ENCODE data around the gene TESK2.

Gene TESK2

DNA sequence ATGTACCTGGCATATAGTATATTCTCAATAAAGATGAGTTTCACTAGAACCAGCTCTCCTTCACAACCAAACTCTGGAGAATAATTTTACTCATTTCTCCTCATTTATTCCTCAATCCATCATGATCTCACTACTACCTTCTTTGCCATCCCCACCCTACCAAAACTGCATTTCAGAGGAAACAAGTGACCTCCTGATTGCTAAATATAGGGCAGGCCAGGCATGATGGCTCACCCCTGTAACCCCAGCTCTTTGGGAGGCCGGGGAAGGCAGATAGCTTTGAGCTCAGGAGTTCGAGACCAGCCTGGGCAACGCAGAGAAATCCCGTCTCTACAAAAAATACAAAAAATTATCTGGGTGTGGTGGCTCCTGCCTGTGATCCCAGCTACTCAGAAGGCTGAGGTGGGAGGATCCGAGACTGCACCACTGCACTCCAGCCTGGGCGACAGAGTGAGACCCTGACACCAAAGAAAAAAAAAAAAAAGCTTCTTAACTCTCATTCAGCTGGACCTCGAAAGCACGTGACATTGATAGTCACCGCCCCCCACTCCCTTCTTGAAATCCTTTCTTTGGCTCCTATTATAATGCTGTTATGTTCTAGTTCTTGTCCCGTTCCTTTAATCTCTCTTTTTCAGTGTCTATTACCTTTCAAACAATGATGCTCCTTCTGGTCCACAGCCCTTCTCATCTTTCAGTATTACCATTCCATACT lies 2.1 kb downstream of the TESK2 start:
- no peak overlapping the region for H4K91ac ChIP-seq (ENCODE audit: low read depth, low read length, poor library complexity)
- H3K14ac ChIP-seq (ENCODE audit: low read length), result no peak overlapping the region
- H2AK5ac ChIP-seq (ENCODE audit: low read depth, low read length), result no peak overlapping the region
- no peak overlapping the region for H2AFZ ChIP-seq (ENCODE audit: low read length)
- WGBS, 2 donors (ENCODE audit: extremely low coverage in 2 of 2, insufficient read length in 2 of 2, insufficient replicate concordance in 1 of 2), result no CpG with 5 or more reads among the region's 10 CpGs
- H3K4me2 ChIP-seq (ENCODE audit: insufficient read depth, low read length, poor library complexity, severe bottlenecking), result no peak overlapping the region
- H2BK5ac ChIP-seq (ENCODE audit: low read length), result no peak overlapping the region
- no peak overlapping the region for H3K9ac ChIP-seq (ENCODE audit: low read depth, low read length, poor library complexity)
- no peak overlapping the region for H4K8ac ChIP-seq (ENCODE audit: low read depth, low read length)
- H3K36me3 ChIP-seq (replicated peaks in 1 of 2; ENCODE audit: control insufficient read depth in 2 of 2, insufficient read depth in 2 of 2, low read length in 2 of 2), result no peaks in the 10 kb centered on the region
- no peak overlapping the region for H2BK12ac ChIP-seq (ENCODE audit: low read length)
- no peak overlapping the region for H3K23ac ChIP-seq (ENCODE audit: low read depth, low read length, poor library complexity)
- no peak overlapping the region for H2BK120ac ChIP-seq (ENCODE audit: low read depth, low read length)
- H3K9me3 ChIP-seq (replicated peaks in 1 of 2; ENCODE audit: control insufficient read depth in 2 of 2, insufficient read depth in 1 of 2, low read depth in 1 of 2, low read length in 2 of 2), result no peaks in the 10 kb centered on the region
- DNase-seq (ENCODE audit: low spot score), result no peak
- H3K18ac ChIP-seq (ENCODE audit: low read length), result no peak overlapping the region
- no peak overlapping the region for H3K4ac ChIP-seq (ENCODE audit: low read length)
- H3K4me3 ChIP-seq (ENCODE audit: low read length in 2 of 2), result no peak overlapping the region
- H2BK15ac ChIP-seq (ENCODE audit: low read length), result no peak overlapping the region
- peaks cover 0 to 7% of the 10 kb centered on the region in 2 donors for H3K4me1 ChIP-seq (ENCODE audit: control insufficient read depth in 2 of 2, insufficient read depth in 1 of 2, low read depth in 1 of 2, low read length in 2 of 2)
- peaks cover 0 to 50% (median 11%) of the 10 kb centered on the region in 3 experiments for H3K27me3 ChIP-seq (ENCODE audit: control insufficient read depth in 3 of 3, insufficient read depth in 3 of 3, low read depth in 1 of 3, low read length in 3 of 3)
- H3K27ac ChIP-seq (replicated peaks; ENCODE audit: low read length), result no peak overlapping the region
- no peaks in the 10 kb centered on the region for H3K79me1 ChIP-seq (ENCODE audit: low read depth, low read length)

DNA sequence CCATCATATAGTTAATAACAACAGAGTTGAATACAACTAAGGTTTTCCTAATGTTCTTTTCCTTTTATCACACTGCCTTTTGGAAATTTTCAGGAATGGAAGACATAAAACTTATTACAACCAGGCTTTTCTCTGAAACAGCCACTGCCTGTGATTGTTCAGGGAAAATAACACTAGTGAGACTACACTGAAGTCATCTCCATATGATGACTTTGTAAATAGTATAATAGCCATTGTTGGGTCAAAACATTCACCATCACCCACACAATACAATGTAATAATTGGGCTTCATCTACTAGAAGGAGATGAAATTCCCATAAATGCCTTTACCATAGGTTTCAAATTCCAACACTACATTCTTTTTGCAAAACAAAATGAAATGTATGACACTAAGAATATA lies 5.0 kb downstream of the TESK2 start:
- H3K14ac ChIP-seq (ENCODE audit: low read length), result no peak overlapping the region
- no peak overlapping the region for H3K4me3 ChIP-seq (ENCODE audit: low read length in 2 of 2)
- H3K23ac ChIP-seq (ENCODE audit: low read depth, low read length, poor library complexity), result no peak overlapping the region
- H3K79me1 ChIP-seq (ENCODE audit: low read depth, low read length), result no peaks in the 10 kb centered on the region
- H2BK12ac ChIP-seq (ENCODE audit: low read length), result no peak overlapping the region
- H3K36me3 ChIP-seq (replicated peaks in 1 of 2; ENCODE audit: control insufficient read depth in 2 of 2, insufficient read depth in 2 of 2, low read length in 2 of 2), result no peaks in the 10 kb centered on the region
- no peak overlapping the region for H2AFZ ChIP-seq (ENCODE audit: low read length)
- H4K8ac ChIP-seq (ENCODE audit: low read depth, low read length), result no peak overlapping the region
- peaks cover 0 to 39% (median 11%) of the 10 kb centered on the region in 3 experiments for H3K27me3 ChIP-seq (ENCODE audit: control insufficient read depth in 3 of 3, insufficient read depth in 3 of 3, low read depth in 1 of 3, low read length in 3 of 3)
- no peak overlapping the region for H3K9ac ChIP-seq (ENCODE audit: low read depth, low read length, poor library complexity)
- H2AK5ac ChIP-seq (ENCODE audit: low read depth, low read length), result no peak overlapping the region
- no peak overlapping the region for H3K27ac ChIP-seq (replicated peaks; ENCODE audit: low read length)
- DNase-seq (ENCODE audit: low spot score), result no peak
- no peak overlapping the region for H3K18ac ChIP-seq (ENCODE audit: low read length)
- H4K91ac ChIP-seq (ENCODE audit: low read depth, low read length, poor library complexity), result no peak overlapping the region
- no peaks in the 10 kb centered on the region for H3K9me3 ChIP-seq (replicated peaks in 1 of 2; ENCODE audit: control insufficient read depth in 2 of 2, insufficient read depth in 1 of 2, low read depth in 1 of 2, low read length in 2 of 2)
- H2BK120ac ChIP-seq (ENCODE audit: low read depth, low read length), result no peak overlapping the region
- peaks cover 0 to 7% of the 10 kb centered on the region in 2 donors for H3K4me1 ChIP-seq (ENCODE audit: control insufficient read depth in 2 of 2, insufficient read depth in 1 of 2, low read depth in 1 of 2, low read length in 2 of 2)
- no peak overlapping the region for H3K4me2 ChIP-seq (ENCODE audit: insufficient read depth, low read length, poor library complexity, severe bottlenecking)
- H2BK5ac ChIP-seq (ENCODE audit: low read length), result no peak overlapping the region
- H2BK15ac ChIP-seq (ENCODE audit: low read length), result no peak overlapping the region
- no peak overlapping the region for H3K4ac ChIP-seq (ENCODE audit: low read length)

- Histone ChIP-seq H3K23ac (ENCODE audit: low read depth, low read length, poor library complexity) (no peak overlapping the region), H2AFZ (ENCODE audit: low read length) (no peak overlapping the region), H2BK120ac (ENCODE audit: low read depth, low read length) (no peak overlapping the region), H3K79me1 (ENCODE audit: low read depth, low read length) (no peaks in the 10 kb centered on the region), H3K4me3 (ENCODE audit: low read length in 2 of 2) (no peak overlapping the region), H2BK12ac (ENCODE audit: low read length) (no peak overlapping the region), H3K27me3 (ENCODE audit: control insufficient read depth in 3 of 3, insufficient read depth in 3 of 3, low read depth in 1 of 3, low read length in 3 of 3) (no peaks in the 10 kb centered on the region), H2BK15ac (ENCODE audit: low read length) (no peak overlapping the region), H3K4me1 (ENCODE audit: control insufficient read depth in 2 of 2, insufficient read depth in 1 of 2, low read depth in 1 of 2, low read length in 2 of 2) (no peaks in the 10 kb centered on the region), H2BK5ac (ENCODE audit: low read length) (no peak overlapping the region), H3K9ac (ENCODE audit: low read depth, low read length, poor library complexity) (no peak overlapping the region), H3K36me3 (replicated peaks in 1 of 2; ENCODE audit: control insufficient read depth in 2 of 2, insufficient read depth in 2 of 2, low read length in 2 of 2) (no peaks in the 10 kb centered on the region), H2AK5ac (ENCODE audit: low read depth, low read length) (no peak overlapping the region), H3K9me3 (replicated peaks in 1 of 2; ENCODE audit: control insufficient read depth in 2 of 2, insufficient read depth in 1 of 2, low read depth in 1 of 2, low read length in 2 of 2) (no peaks in the 10 kb centered on the region), H3K18ac (ENCODE audit: low read length) (no peak overlapping the region), H3K4me2 (ENCODE audit: insufficient read depth, low read length, poor library complexity, severe bottlenecking) (no peak overlapping the region), H4K8ac (ENCODE audit: low read depth, low read length) (no peak overlapping the region), H3K4ac (ENCODE audit: low read length) (no peak overlapping the region), H4K91ac (ENCODE audit: low read depth, low read length, poor library complexity) (no peak overlapping the region), H3K14ac (ENCODE audit: low read length) (no peak overlapping the region), H3K27ac (replicated peaks; ENCODE audit: low read length) (no peak overlapping the region)
- 100% methylated on average over 1 of the region's 5 CpGs; no CpG with 5 or more reads in 1 of the 2 donors for WGBS, 2 donors (ENCODE audit: extremely low coverage in 2 of 2, insufficient read length in 2 of 2, insufficient replicate concordance in 1 of 2)
- DNase-seq (ENCODE audit: low spot score), result no peak
Measured at GRCh38 chr1:45479039-45479748, 11.8 kb downstream of the TESK2 start.

- H2AFZ ChIP-seq (ENCODE audit: low read length), result no peak overlapping the region
- H3K4me2 ChIP-seq (ENCODE audit: insufficient read depth, low read length, poor library complexity, severe bottlenecking), result no peak overlapping the region
- no peak overlapping the region for H4K8ac ChIP-seq (ENCODE audit: low read depth, low read length)
- no peak overlapping the region for H3K4ac ChIP-seq (ENCODE audit: low read length)
- no peak overlapping the region for H4K91ac ChIP-seq (ENCODE audit: low read depth, low read length, poor library complexity)
- H2BK15ac ChIP-seq (ENCODE audit: low read length), result no peak overlapping the region
- H3K4me3 ChIP-seq (ENCODE audit: low read length in 2 of 2), result no peak overlapping the region
- H3K4me1 ChIP-seq (ENCODE audit: control insufficient read depth in 2 of 2, insufficient read depth in 1 of 2, low read depth in 1 of 2, low read length in 2 of 2), result no peaks in the 10 kb centered on the region
- H3K9me3 ChIP-seq (replicated peaks in 1 of 2; ENCODE audit: control insufficient read depth in 2 of 2, insufficient read depth in 1 of 2, low read depth in 1 of 2, low read length in 2 of 2), result no peaks in the 10 kb centered on the region
- DNase-seq (ENCODE audit: low spot score), result no peak
- H2BK5ac ChIP-seq (ENCODE audit: low read length), result no peak overlapping the region
- H3K27me3 ChIP-seq (ENCODE audit: control insufficient read depth in 3 of 3, insufficient read depth in 3 of 3, low read depth in 1 of 3, low read length in 3 of 3), result no peaks in the 10 kb centered on the region
- H3K27ac ChIP-seq (replicated peaks; ENCODE audit: low read length), result no peak overlapping the region
- H3K23ac ChIP-seq (ENCODE audit: low read depth, low read length, poor library complexity), result no peak overlapping the region
- H3K79me1 ChIP-seq (ENCODE audit: low read depth, low read length), result no peaks in the 10 kb centered on the region
- no peak overlapping the region for H3K14ac ChIP-seq (ENCODE audit: low read length)
- H3K18ac ChIP-seq (ENCODE audit: low read length), result no peak overlapping the region
- whole genome bisulfite sequencing, 2 donors (ENCODE audit: extremely low coverage in 2 of 2, insufficient read length in 2 of 2, insufficient replicate concordance in 1 of 2), result no CpG with 5 or more reads among the region's 4 CpGs
- no peaks in the 10 kb centered on the region for H3K36me3 ChIP-seq (replicated peaks in 1 of 2; ENCODE audit: control insufficient read depth in 2 of 2, insufficient read depth in 2 of 2, low read length in 2 of 2)
- no peak overlapping the region for H2BK12ac ChIP-seq (ENCODE audit: low read length)
- no peak overlapping the region for H2BK120ac ChIP-seq (ENCODE audit: low read depth, low read length)
- no peak overlapping the region for H2AK5ac ChIP-seq (ENCODE audit: low read depth, low read length)
- no peak overlapping the region for H3K9ac ChIP-seq (ENCODE audit: low read depth, low read length, poor library complexity)
Measured at GRCh38 chr1:45478121-45478814, 12.7 kb downstream of the TESK2 start.

All from neuronal stem cell (in vitro differentiated cells).